GM12874 (cell line): ENCODE measurements around the gene PTGER1.
A peak's percentile ranks its signal among the peaks of the same experiment; 100 is the strongest.

ENCODE experiments used
- CTCF ChIP-seq: IDR thresholded peaks from 2 replicates; pipeline ENCODE4 v1.5.1; 2011; ENCODE audit warnings: low read depth, mild to moderate bottlenecking, control low read depth, low read length, moderate library complexity; ENCODE audit not compliant: insufficient read depth

PTGER1 gene

GRCh38 chr19:14510311-14511228 lies 35.4 kb upstream of the PTGER1 start:
- no peak for TF ChIP-seq CTCF

GRCh38 chr19:14507704-14508542 lies 32.8 kb upstream of the PTGER1 start:
- TF ChIP-seq CTCF, result no peak

GRCh38 chr19:14505488-14506239 lies 30.5 kb upstream of the PTGER1 start:
- peak; percentile 94 for TF ChIP-seq CTCF

GRCh38 chr19:14503285-14503684 lies 28.1 kb upstream of the PTGER1 start:
- no peak for TF ChIP-seq CTCF

GRCh38 chr19:14502334-14503092 lies 27.4 kb upstream of the PTGER1 start:
- no peak for TF ChIP-seq CTCF

GRCh38 chr19:14497228-14497921 lies 22.2 kb upstream of the PTGER1 start:
- no peak for TF ChIP-seq CTCF
